Superior temporal gyrus (tissue), 1 donor: Measurements from ENCODE around the gene UBXN4.
A peak's percentile ranks its signal among the peaks of the same experiment; 100 is the strongest.
"Not testable (repeated sequence)": the region's sequence is repeated elsewhere in the genome, so short reads cannot be mapped to it uniquely, and the experiment has no call there.

Experiments
- DNase-seq: peaks from one replicate; pipeline ENCODE4 v3.0.0-alpha.2; 2016; ENCODE audit errors: extremely low spot score

UBXN4 gene

DNA sequence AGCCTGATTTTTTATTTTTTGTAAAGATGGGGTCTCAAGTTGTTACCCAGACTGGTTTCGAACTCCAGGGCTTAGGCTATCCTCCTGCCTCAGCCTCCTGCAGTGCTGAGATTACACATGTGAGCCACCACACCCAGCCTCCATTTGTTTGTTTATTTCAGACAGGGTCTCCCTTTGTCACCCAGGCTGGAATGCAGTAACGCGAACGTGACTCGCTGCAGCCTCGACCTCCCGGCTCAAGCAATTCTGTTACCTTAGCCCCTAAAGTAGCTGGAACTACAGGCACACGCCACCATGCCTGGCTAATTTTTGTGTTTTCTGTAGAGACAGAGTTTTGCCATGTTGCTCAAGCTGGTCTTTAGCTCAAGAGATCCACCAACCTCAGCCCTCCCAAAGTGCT lies 27.2 kb downstream of the UBXN4 start:
- DNase-seq = no peak

DNA sequence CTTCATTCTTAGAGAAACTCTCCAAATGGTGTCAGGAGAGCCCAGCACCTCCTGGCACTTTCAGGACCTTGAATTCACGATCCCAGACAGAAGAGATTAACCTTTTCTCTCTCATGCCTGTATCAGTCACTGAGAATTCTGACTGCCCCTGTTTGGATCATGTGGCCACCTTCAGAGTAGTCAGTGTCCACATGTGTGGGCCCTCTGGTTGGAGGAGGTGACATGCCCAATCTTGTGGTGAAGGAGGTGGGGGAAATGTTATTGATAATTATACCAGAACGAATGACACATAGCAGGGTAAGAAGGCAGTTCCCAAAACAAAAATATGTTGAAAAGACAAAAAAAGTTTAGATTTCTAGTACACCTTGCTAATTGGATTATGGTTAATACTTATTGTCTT lies 31.7 kb downstream of the UBXN4 start:
- DNase-seq = no peak

DNA sequence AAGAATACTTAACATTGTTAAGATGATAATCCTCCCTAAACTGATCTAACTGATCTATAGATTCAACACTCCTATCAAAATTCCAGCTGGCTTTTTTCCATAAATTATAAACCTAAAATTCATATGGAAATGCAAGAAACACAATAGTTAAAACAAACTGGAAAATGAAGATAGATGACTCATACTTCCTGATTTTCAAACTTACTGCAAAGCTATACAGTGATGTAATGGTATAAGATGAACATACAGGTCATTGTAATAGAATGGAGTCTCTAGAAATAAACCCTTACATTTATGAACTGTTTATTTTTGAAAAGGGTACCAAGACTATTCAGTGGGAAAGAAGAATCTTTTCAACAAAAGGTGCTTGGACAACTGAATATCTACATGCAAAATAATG lies 32.3 kb downstream of the UBXN4 start:
- no peak for DNase-seq

DNA sequence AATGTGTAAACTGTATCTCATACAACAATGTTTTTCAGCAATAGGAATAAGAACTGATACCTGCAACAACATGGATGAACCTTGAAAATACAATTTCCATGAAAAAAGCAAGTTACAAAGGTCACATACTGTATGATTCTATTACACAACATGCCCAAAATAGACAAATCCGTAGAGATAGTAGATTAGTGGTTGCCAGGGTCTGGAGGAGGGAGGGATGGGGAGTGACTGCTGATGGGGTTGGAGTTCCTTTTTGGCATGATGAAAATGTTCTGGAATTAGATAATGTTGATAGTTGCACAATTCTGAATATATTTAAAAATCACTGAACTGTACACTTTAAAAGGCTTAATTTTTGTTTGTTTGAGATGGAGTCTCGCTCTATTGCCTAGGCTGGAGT lies 33.8 kb downstream of the UBXN4 start:
- DNase-seq = no peak

DNA sequence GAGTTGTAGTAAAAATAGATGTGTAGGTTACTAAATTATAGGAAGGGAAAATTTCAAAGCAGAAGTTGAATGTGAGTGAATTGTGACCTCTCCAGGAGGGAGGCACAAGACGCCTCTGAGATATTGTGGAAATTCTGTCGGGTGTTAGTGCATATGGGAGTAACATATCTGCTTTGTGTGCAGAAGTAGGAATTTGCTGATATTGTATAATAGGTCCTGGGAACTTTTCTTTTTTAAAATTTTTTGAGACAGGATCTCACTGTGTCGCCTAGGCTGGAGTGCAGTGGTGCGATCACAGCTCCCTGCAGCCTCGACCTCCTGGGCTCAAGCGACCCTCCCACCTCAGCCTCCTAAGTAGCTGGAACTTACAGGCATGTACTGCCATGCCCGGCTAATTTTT lies 34.7 kb downstream of the UBXN4 start:
- DNase-seq = no peak

DNA sequence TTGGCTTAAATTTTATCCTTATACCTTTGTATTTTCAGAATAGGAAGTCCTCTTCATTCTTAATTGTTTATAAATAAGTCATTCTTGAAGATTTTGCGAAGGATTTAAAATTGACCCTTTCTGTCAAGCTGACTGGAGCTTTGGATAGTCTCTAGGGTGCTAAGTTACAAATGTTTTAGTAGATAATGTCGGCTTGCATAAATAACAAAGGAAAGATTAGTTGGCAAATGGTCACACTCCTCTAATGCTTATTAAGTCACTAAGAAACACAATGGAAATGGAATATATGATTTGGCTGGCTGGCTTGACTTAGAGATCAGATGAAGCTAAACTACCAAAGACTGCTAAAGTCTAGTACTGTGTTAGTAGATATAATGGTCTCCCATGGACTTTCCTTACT lies 40.6 kb downstream of the UBXN4 start:
- DNase-seq = no peak

DNA sequence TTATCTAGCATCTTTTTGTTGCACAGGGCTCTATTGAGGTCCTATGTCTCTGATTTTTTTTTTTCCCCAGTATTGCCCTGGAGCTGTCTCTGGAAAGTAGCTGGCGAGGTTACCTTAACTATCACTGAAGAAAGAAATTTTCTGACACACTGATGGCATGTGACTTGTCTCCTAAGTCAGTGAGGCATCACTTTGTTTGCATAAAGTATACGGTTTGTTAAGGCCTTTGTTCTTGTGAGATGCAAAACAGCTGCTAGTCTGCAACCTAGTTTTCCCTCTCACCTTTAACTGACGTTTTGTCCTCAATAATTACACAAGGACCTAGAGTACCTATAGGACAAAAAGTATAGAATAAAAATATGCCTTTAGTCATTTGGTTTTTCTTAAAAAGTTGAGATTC lies 41.8 kb downstream of the UBXN4 start:
- DNase-seq = no peak

DNA sequence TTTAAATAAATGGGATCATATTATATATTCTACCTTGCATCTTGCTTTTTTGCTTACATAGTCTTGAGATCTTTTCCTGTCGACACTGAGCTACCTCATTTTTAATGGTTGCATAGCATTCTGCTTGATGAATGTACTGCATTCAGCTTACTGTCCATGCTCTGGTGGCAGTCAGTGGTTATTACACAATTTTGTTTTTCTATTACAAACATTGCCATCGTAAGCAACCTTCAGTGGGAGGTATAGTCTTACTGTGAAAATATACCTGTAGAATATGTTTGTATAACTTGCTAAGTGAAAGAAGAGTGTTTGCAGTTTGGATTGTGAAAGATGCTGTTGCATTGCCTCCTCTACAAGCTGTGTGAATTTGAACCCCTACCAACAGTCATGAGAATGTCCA lies 43.4 kb downstream of the UBXN4 start:
- no peak for DNase-seq

DNA sequence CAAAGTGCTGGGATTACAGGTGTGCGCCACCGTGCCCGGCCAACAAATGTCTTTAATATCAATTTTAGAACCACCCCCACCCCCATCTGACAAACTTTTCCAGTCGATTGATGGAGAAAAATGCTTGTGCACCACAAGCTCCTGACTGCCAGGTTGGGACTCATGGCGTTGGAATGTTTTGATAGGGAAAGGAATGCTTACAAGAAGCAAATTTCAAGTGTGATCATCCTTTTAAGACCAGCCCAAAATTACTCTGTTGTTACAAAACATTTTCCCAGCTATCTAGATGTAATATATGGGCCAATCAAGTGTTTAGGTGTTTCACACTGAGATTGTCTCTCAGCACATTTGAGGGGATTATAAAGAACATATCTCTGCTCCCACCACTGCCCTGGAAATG lies 45.2 kb downstream of the UBXN4 start:
- no peak for DNase-seq

DNA sequence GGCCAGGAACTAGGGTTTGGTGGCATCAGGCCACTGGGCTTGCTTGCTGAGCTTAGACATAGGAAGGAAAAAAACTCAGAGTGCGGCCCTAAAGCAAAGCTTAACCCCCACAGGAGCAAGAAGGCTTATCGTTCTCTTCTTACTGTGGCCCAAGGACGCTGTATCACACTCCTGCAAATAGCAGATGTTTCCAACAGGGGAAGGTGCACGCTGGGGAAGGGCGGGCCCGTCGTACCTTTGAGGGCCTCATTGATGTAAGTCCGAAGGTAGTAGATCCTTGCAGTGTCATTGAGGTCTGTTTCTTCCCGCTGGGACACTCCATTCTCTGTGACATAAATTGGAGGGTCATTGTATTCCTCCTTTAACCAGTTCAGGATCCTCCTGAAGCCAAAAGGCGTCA lies 48.8 kb downstream of the UBXN4 start:
- no peak for DNase-seq

DNA sequence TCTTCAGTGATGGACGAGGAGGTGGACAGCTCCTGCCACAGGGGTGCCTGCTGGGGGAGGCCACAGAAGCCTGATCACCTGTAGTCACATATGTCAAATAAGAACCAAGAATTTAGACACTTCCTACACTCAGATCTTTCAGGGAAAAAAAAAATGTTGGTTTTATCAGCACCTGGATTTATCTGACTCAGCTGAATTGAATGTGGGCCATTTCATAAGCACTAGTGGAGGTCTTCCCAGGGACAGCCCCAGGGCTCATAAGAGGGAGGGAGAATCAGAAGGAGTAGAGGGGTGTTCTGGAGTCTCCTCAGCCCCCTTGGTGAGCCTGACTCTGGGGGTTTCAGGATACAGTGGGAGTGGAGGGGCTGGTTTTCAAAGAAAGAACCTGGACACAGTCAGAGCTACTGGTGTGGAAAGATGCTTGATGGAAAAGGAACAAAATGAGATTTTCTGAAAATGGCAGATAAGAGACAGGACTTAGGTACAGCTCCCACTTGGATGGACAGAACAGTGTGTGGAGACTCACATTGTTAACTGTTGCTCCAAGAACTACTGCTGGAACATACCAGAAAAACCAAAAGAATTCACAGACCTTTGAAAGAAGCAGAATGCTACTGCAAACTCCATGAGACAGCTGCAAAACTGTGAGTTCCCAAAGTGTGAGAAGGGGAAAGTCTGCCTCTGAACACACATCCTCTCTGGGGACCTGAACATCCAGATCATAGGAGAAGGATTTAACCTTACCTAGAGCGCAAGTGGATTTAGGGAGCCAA lies 49.9 kb downstream of the UBXN4 start:
- no peak for DNase-seq

DNA sequence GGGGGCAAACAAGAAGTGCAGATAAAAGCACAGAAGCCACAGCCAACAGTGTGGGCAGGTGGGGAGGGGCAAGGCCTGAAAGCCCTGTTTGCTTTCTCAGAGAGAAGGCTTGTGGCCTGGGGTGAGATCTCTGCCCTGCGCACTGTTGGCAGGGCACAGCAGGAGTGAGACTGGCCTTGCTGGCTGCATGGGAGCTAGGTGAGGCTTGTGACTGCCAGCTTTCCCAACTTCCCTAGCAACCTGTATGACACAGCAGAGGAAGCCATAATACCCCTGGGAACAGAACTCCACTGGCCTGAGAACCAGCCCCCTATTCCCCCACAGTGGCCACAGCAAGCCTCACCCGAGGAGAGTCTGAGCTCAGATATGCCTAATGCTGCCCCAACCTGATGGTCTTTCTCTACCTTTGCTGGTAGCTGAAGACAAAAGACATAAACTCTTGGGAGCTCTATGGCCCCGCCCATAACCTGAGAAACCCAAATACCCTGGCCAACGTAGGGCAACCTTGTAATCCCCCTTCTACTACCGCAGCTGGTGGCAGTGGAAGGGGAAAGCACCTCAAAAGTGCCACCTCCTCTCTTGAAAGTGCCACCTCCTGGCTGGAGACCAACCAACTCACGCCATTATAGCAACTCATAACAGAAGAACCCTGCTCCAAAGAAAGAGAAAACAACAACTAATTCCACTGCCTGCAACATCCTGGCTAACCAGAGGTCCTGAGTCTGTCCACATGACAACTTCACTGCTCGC lies 50.9 kb downstream of the UBXN4 start:
- DNase-seq = no peak

DNA sequence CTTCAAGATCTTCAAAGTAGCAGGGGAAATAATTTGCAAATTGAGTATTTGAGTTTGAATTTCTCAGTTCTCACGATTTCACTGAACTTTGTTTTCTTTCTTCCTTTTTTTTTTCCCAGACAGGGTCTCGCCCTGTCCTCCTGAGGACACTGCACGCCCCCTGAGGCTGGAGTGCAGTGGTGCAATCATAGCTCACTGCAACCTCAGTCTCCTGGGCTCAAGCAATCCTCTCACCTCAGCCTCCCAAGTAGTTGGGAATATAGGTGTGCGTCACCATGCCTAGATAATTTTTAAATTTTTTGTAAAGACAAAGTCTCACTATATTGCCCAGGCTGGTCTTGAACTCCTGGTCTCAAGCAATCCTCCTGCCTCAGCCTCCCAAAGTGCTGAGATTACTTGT lies 54.0 kb downstream of the UBXN4 start:
- not testable (repeated sequence) for DNase-seq

DNA sequence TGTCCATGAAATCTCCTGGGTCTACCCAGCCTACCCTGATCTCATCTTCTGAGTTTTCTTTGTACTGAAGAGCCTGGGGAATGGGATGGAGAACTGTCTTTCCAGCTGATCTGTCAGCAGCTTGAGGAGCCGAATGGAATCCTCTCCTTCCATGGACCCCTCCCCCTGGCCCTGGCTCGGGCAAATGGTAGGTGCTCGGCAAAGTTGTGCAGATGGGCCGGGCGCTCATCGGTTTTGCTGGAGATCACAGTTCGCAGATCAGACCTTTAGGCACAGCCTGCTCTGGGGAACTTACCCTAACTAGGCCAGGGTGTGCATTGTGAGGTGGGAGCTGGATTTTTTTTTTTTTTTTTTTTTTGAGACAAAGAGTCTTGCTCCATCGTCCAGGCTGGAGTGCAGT lies 55.0 kb downstream of the UBXN4 start:
- no peak for DNase-seq

DNA sequence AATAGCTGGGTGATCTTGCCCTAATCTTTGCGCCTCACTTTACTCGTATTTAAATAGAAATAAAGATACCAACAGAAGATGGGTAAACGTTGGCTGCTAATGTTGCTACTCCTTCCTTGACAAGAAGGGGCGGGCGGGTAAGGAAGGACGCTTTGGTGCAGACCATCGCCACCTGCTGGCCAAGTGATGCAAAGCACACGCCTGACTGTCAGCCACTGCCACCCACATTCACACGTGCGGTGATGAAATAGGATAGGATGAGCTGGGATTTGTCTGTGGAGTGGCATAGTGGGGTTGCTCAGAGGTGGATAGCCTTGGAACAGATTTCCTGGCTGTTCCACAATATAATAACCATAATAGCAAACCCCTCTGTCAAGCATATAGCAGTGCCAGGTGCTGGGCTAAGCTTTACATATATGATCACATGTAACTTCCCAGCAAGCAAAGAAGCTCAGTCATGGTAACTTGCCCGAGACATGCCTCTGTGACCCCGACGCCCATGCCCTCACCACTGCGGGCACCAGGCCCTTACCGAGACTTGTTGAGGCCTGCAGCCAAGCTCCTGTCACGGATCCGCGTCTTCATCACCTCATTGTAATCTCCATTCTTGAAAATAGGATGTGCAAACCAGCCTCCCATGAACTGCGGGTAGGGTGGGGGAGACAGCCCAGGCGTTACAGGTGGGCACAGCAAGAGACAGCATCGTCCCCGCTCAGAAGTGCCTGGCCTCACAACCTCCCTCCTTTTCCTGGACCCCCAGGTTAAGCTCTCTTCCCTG lies 56.0 kb downstream of the UBXN4 start:
- peak; percentile 66 for DNase-seq

DNA sequence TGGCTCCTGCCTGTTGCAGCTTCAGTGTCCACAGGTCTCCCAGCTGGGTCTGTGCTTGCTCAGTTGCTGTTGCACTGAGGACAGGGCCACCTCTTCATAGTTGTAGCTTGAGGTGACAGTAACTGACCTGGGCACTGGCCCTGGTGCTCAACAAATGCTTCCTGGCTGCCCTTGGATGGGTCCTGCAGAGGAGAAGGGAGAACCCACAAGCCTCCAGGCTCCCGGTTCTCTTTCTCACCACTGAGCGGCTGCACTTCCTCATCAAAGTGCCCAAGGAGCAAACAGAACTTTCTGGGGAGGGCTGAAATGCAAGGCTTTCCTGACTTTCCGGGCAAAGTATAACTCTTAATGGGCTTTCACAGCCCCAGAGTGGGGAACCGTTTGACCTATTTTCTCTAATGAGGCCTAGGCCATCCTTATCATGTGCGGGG lies 56.6 kb downstream of the UBXN4 start:
- DNase-seq = no peak

DNA sequence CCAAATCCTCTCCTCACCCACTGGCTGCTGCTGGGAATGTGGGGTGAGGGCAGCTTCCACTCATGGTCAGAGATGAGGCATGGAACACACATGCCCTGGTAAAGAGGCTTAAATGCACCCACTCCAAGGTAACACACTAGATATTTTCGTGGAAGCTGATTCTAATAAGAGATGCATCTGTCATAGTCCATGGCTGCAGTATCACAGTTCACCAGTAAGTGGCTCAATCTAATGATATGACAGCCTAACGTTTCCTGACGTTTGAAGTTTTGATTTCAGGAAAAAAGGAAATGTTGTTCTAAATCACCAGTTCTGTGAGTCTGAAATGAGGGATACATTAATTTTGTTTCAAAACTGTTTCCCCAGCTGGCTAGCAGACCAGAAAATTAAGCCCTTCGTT lies 57.1 kb downstream of the UBXN4 start:
- DNase-seq = no peak

DNA sequence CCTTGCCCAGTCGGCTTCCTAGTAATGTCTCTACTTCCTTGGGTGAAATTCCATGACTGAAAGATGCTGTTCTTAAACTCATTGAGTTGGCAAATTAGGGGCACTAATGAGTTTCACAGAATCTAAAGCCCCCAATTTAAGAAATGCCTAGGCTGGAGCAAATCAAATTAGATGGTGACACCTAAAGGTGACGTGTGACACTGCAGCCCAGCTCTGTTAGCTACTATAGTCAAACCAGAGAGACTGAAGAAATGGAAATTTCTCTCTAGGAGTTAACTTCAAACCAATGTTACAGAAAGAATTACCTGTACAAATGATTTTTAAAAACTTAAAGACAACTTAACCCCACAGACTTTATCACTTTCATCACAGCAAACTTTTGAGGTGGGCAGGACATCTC lies 58.1 kb downstream of the UBXN4 start:
- no peak for DNase-seq

DNA sequence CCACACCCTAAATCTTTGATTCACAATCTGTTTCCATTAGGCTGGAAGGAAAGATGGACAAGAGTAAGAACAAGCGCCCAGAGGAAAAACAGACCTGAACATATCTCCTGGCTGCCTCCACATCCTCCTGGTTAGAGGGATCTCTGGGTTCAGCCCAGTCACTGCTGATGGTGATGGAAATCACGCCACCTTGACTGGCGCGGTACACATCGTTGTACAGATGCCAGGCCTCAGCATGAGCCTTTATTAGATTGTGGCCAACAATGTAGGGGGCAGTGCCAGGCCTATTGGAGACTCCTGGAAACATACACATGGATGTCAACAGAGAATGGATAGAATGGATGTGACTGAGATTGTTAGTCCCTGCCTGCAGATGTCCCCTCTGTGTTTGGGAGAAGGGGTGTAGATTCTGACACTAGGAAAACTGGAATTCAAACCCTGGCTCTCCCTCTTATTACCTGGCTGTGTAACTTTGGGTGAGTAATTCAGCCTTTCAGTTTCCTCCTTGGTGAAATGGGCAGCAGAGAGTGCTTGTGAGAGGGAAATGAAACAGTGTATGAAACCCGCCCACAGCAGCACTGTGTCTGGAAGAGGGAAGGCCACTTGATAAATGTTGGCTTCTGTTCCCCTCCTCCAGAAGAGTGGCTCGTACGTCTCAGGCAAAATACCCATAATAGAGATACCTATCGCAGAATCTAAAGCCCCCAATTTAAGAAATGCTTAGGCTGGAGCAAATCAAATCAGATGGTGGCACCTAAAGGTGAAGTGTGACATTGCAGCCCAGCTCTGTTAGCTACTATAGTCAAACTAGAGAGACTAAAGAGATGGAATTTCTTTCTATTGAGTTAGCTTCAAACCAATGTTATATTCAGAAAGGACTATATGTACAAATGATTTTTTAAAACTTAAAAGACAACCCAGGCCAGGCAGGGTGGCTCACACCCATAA lies 59.1 kb downstream of the UBXN4 start:
- DNase-seq = no peak

DNA sequence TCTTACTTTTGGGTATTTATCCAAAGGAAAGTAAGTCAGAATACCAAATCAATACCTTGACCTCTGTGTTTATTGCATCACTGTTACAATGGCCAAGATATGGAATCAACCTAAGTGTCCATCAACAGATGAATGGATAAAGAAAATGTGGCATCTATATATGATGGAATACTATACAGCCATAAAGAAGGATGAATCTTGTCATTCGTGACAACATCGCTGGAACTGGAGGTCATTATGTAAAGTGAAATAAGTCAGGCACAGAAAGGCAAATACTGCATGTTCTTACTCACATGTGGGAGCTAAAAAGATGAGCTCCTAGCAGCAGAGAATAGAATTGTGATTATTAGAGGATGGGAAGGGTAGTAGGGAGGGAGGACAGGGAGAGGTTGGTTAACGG lies 60.7 kb downstream of the UBXN4 start:
- no peak for DNase-seq

DNA sequence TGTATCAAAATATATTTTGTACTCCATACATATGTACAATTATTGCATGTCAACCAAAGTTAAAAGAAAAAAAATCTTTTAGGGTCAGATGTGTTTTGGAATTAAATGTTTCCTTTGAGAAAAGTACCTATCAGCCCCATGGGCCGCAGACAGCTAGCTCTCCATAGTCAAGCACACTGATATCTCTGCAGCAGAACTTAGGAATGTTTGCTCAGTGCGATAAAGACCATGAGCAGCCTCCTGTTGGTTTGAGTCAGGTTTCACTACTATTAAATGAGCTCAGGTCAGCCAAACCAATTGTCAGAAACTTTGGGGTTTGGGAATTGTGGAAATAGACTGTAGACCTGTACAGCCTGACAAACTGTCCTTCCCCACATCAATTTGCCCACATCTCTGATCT lies 61.6 kb downstream of the UBXN4 start:
- no peak for DNase-seq

DNA sequence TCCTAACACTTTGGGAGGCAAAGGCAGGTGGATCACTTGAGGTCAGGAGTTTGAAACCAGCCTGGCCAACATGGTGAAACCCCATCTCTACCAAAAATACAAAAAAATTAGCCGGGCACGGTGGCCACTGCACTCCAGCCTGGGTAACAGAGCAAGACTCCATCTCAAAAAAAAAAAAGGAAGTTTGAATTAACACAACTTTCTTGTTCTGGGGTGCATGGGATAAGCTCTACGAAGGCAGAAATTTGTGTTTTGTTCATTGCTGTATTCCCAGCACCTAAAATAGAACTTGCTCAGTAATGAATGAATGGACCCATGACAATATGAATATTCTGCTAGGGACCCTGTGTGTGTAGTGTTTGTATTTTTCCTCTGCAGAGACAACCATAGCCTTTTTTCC lies 66.2 kb downstream of the UBXN4 start:
- not testable (repeated sequence) for DNase-seq
